GM12801 (cell line): ENCODE data around the gene RNPS1.

Experiments used
- CTCF ChIP-seq: IDR thresholded peaks from one replicate; pipeline ENCODE4 v1.5.1; 2011; ENCODE audit warnings: control low read depth; ENCODE audit not compliant: insufficient read length; ENCODE audit errors: extremely low read depth

The RNPS1 gene

GRCh38 chr16:2273931-2274330, 6.0 kb upstream of the RNPS1 start:
- no peak for TF ChIP-seq CTCF

- no peak for TF ChIP-seq CTCF
Measured at GRCh38 chr16:2273484-2273883, 5.6 kb upstream of the RNPS1 start.

GRCh38 chr16:2271848-2272461, 4.0 kb upstream of the RNPS1 start:
- no peak for TF ChIP-seq CTCF

- TF ChIP-seq CTCF = no peak
Measured at GRCh38 chr16:2270588-2271470, 2.9 kb upstream of the RNPS1 start.

- no peak for TF ChIP-seq CTCF
Measured at GRCh38 chr16:2270070-2270462, 2.1 kb upstream of the RNPS1 start.

GRCh38 chr16:2260250-2260649, 7.7 kb downstream of the RNPS1 start:
- no peak for TF ChIP-seq CTCF

GRCh38 chr16:2257726-2258125, 10.2 kb downstream of the RNPS1 start:
- TF ChIP-seq CTCF = no peak
